Measurements from ENCODE around the gene SPECC1L.

Gene SPECC1L

DNA sequence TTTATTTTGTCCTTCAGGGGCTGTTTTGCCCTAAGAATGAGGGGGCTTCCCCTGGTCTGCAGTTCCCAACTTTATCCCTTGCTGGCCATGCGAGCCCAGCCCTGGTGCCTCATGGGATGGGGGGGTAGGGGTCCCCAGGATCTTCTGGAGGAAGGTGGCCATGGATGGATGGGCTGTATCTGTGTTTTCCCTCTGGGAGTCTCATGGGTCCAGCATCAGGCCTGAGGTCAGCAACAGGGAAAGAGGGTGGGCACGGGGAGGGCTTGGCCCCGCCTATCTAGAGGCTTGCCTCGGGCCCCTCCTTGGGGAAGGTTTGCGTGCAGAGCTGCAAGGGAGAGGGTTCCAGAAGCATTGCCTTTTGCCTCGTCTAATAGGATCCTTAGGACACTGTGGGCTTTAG is 146.0 kb downstream of the SPECC1L start:
- DNase-seq = no peak

DNA sequence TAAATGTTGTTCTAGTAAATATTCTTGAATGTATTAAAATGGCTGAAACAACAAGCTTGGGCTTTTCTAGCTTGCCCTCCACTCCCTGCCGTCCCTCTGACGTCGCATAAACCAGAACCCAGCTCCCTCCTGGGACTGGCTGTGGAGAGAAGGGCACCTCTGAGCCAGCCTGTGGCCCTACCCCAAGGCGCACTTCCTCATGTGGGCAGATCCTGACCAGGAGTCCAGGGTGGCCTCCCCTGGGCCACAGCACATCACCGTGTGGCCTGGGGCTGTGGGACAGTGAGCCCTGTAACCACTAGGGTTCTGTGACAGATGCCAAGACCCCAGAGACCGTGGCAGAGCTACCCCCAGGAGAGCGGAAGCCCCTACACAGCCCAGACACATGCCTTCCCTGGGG is 146.6 kb downstream of the SPECC1L start:
- no peak for DNase-seq

DNA sequence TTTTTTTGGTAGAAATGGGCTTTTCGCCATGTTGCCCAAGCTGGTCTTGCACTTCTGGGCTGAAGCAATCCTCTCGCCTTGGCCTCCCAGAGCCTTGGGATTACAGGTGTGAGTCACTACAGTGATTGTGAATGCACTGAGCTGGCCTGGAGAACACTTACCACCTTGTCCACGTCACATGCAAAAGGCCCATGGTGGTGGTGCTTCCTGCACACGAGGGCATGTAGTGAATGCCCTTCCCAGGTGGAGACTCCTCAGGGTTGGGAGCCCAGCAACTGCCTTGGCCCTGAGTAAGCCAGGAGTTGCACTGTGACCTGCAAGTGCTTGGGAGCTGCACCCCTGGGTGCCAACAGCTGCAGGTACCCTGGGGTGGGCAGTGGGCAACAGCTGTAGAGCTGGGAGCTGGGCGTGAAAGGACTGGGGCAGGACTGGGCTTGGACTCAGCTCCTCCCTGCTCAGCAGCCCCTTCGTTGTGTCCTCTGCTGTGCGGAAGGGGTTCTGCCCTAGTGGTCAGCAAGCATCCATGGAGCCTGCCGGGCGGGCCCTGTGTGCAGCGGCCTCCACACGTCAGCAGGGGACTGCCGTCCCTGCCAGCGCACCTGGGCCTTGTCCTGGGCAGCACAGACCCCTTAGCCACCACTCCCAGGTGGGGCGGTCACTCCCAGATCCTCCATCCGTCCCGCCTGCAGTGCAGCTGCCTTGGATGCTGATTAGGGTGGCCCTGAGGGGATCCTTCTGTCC is 147.4 kb downstream of the SPECC1L start:
- no peak for DNase-seq

DNA sequence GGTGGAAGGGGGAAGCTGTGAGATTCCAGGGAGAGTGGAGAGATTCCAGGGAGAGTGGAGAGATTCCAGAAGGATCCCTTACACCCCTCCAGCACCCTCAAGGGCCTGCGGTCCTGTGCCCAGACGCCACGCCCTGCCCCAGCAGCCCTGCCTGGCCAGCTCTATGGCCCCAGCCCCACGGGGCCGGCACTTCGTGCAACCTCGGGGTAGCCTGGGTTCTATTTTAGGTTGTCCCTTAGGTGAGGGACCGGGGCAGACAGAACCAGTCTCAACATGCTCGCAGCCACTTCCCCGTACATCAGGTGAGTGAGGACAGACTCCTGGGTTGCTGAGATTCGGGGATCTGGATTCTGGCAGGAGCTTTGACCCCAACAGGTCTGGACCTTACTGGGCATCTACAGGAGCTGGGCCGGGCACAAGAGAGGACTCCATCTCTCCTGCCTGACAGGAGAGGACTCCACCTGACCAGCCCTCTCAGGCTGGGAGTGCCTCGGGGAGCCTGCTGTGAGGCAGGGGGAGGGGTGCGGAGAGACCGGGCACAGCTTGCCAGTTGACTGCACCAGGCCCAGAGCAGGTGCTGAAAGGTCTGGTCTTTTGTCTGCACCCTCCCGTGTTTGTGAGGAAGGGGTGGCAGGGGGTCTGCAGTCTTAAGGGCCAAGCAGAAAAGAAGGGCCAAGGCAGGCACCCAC is 148.3 kb downstream of the SPECC1L start:
- DNase-seq = no peak

DNA sequence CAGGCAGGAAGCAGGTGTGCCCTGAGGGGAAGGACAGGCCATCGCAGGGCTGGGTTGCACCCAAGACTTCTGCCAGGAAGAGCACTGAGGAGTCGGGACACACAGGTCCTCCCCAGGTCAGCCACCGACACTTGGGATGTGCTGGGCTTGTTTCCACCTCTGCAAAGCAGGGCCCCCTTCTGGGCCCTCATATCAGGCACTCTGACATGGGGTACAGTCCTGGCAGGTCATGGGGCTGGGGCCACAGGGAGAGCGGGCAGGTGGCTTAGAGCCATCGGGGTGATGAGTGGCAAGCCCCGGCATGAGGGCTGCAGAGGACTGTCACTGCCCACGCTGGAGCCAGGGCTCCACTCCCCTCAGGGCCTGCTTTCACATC is 148.8 kb downstream of the SPECC1L start:
- no peak for DNase-seq

DNA sequence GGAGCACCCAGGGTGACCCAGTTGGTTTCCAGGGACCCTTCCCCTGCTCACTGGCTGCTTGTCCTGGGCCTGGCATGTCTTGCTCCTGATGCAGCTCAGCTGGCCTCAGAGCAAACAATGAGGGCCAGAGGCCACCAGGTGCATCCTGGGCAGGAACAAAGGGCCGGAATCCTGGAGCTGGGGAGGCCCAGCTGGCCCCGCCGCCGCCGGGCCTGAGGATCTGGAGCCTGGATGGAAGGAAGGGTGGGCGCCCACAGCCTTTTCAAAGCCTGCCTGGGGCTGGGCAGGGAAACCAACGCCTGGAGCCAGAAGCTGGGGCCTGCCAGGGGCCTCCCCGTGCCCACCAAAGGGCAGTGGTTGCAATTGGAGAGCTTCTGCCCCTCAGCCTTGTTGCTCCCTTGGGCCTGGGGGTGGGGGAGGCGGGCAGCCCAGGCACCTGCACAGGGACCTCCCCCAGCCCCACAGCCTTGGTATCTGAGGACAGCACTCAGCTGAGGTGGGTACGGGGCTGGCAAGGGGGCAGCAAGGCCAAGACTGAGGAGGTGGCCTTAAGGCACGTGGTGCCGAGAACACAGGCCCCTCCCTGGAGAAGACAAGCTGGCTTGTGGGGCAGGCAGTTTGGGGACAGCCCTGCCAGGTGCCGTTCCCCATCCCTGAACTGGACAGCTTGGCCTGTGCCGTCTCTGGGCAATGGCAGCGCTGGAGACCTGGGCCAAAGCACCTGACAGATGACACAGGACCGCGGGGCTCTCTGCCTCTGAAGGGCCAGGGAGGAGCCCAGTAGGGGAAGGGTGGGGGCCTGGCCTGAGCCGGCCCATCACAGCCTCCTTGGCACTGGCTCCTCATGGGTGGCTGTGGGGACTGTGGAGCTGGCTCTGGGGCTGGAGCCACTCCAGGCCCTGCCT is 149.7 kb downstream of the SPECC1L start:
- no peak for DNase-seq

DNA sequence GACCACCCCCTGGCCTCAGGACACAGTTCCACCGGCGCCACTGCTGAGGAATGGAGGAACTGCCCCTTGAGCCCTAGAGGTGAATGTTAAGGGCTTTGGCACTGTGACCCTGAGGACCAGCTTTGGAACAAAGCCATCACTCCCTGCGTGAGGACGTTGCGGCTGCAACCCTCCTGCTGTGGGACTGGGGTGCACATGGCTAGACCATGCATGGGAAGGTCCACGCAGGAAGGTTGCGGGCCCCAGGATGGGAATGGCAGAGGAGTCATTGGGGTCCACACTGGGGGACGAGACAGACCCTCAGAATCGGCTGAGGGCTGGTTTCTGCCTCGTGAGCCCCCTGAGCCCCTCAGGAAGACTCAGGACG is 150.3 kb downstream of the SPECC1L start:
- no peak for DNase-seq

DNA sequence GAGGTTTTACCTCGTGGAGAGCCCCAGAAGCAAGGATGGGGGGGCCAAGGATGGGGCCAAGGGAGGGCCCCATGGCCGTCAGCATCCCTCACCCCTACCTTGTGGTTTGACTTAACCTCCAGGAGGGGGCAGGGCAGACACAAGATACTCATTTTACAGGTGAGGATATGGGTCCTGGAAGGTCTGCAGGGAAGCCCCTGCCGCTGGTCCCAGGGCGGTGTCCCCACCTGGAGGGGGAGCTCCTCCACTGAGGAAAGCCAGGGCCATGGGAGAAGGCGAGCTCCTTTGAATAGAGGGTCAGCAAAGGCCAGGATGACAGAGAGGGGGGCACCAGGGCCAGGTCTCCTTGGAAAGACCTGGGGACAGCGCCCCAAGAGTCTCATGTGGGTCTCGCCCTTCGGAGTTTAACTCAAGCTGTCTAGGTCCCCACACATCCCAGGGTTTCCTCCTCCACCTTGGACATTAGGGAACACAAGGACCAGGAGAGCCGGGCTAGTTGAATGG is 150.8 kb downstream of the SPECC1L start:
- peak; percentile 56 for DNase-seq

DNA sequence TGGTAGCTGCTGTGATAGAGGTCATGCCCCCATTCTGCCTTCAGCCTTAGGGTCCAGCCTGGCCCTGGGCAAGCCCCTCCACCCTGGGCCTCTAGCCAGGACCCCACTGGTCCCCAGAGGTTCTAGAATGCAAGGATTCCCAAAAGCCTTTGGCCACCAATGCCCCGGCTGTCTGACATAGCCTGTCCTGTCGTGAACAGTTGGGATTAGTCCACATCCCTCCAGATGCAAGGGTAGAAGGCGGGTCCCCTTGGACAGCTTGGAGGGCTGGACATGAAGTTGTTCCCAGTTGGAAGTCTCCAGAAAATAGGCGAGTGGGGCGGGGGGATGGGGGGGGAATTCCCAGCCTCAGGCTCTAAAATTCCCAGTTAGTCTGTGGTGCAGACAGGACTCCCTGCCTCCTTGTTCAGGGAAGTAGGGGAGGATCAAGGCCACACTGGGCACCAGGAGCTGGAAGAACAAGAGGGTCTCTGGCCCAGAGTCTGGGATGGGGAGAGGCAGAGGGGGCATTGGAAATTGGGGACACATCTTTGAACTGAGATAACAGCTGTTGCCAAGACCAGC is 151.6 kb downstream of the SPECC1L start:
- no peak for DNase-seq

DNA sequence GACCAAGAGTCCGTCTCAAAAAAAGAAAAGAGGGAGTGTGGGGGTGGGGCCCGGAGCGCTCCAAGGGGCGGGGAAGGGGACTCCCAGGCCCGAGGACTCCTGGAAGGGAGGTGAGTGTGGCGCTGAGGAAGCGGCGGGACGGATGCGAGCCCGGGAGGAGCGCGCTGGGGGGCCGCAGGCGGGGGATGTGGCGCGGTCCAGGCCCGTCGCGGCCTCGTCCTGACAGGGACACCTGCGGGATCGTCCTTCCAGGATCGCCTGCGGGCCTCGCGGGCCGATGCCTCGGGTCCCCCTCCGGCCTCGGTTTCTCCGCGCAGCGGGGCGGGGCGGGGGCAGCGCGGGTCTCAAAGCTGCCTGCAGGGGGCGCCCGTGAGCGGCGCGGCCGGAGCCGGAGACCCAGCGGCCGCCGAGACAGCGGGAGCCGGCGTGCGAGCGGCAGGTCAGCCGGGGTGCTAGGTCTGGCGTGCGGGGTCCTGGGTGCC is 152.9 kb downstream of the SPECC1L start:
- DNase-seq = peak; percentile 75

DNA sequence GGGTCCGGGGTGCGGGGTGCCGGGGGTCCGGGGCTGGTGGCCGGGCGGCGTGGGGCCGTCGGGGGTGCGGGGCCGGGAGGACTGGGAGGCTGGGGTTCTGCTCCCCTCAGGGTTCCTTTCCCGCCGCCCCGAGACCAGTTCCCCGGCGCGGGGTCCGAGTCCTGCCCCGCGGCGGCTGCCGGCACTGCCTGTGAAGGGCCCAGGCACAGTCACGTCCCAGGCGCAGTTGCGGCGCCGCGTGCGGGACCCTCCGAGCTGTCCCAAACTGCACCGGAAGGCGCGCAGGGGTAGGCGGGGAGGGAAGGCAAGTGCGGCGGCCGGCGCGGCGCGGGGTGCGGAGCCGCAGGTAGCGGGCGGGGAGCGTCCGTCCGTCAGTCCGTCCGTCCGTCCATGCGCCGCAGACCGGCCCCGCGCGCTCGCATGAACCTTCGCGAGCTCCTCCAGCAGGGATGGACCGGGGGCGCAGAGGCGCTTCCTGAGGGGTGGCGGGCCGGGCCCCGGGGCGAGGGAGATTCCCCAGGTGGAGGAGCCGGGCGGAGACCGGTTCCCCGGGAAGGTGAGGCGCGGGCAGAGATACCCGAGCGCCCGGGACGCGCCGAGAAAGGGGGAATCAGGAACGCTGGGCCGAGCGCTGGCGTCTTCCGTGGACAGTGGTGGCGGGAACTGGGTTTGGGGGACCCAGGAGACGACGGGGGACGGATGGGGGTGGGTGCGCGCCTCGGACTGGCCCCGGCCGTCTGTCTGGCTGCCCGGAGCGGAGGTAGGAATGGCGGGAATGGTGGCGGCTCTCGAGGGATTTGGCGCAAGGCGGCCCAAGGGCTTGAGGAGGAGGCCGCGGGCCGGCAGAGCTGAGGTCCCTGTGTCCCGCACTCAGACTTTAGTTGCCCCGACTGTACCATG is 153.6 kb downstream of the SPECC1L start:
- peak; percentile 63 for DNase-seq

DNA sequence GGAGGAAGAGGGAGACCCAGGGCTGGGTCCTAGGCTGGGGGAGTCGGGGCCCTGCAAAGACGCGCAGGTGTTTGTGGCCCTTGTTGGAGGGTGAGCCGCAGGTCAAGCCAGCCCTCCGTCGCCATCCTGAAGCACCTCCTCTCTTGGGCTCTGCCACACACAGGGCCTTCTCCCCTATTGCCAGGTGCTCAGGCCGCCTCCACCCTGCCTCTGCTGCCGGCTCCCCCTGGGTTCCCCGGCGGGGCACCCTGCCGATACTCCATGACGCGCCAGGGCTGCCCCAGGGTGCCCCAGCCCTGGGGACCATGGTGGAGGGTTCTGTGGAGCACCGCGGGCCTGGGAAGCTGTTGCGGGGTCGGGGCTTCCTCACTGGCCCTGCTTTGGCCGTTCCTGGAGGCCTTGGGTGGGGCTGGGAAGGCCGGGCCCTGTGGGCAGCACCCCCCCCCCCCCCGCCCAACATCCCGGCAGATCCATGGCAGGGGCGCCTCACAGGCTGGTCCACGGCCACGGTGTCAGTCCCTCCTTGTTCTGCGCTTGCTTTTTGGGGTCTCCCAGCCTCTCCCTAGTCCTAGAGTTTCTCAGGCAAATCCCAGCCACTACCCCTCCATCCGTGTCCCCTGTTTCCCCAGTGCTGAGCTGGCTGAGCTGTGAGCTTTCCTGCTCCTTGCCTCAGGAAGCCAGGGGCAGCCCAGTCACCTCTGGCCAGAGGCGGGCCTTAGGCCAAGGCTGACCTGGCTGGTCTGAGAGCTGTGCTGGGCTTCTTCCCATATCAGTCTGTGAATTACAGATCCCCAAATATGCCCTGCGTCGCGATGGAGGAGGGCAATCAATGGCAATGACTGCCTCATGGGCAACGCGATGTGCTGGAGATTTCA is 154.5 kb downstream of the SPECC1L start:
- DNase-seq = no peak

DNA sequence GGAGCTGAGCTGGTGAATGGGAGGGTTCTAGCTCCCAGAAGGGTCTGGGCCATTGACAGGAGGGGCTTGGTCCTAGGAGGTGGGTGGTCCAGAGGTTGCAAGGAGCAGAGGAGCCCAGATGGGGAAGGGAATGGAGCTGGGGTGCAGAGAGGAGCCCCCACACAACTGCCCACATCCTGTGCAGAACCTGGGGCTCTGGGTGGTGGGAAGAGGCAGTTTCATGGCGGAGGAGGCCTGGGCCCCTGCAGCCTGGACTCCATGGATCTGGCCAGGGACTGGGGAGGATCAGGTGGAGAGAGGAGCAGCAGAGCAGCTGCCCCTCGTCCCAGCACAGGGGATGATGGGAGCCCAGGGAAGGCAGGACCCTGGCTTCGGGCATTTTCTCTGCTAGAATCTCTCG is 155.8 kb downstream of the SPECC1L start:
- DNase-seq = no peak

DNA sequence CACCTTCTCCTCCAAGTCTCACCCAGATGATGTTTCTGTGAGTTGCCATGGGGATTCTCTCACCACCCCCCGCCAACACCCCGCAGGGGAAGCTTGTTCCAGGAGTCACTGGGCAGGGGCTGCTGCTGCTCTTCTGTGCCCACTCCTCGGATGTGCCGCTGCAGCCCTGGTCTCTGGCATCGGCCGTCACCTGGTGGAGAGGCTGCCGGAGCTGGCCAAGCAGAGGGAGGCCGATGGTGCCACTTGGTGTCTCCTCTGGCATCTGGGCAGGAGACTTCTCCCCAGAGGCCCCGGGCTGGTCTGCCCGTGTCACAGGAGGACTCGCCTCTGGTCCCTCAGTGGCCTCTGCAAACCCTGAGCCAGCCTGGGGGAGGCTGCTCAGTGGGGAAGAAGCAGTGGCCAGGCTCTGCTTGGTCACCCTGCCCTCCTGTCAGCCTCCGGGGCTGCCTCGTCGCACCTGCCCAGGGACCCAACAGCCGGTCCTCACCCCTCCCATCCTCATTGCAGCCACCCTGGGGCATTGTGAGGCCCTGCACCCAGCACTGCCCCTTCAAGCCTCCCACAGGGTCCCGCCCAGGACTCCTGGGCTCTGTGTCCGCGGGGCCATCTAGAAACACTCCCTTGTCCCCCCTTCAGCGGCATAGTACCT is 156.3 kb downstream of the SPECC1L start:
- DNase-seq = no peak

DNA sequence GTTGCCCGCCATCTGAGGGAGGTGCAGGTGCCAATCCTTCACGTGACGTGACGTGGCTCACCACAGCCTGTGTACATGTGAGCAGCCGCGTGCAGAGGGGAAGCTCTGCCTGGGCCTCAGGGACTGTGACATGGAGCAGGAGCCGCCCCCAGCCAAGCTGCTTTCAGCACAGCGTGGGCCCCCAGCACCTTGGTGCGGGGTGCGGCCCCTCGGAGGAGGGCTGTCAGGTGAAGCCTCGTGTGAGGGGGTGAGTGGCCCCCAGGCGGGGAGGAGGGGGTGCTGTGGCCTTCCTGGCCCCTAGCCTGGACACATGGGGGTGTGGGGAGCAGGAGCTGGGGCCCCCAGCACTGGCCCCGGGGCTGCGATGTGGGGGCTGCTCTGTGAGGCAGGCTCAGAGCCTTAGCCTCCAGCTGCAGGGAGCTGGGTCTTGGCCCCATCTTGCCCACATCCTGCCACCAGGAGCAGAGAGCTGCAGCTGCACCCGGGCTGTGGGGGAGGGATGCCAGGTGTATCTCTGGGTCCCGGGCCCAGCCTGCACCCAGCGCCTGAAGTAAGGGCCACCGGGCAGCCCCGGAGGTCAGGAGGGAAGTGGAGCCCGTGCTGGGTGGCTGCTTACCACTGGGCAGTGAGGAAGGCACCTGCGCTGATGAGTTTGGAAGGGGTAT is 157.0 kb downstream of the SPECC1L start, which contains the start of gene ADORA2A:
Gene ADORA2A (plus strand): TSS at position 100 of the 665 bp plus-strand sequence. CDS start 5,806 bp downstream, outside the sequence.
- peak; percentile 90 for DNase-seq

DNA sequence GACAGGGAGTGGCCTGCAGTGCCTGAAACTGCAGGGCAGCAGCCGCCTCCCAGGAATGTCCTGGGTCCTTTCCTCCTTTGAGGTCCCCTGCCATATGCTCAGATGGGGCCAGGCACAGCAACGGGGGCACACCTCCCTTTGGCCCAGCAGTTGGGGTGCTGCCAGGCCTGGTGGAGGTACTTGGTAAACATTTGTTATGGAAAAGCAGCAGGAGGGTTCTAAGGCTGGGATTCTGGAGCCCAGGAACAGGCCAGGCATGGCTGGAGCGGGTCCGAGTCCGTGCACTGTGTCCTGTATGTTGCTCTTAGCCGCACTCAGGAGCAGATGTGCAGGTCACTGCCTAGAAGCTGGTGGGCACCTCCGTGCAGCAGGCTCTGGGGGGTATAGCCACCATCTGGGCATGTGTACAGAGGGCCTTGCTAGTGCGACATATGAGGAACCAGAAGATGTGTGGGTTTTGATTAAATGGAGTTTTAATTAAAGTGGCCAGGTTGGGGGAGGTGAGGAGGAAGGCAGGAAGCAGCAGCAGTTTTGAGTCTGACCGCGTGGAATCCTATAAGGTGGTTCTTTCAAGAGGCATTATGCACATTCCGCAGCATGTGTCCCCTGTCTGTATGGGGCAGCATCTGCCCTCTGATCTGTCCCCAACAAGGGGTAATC is 158.2 kb downstream of the SPECC1L start:
- no peak for DNase-seq

DNA sequence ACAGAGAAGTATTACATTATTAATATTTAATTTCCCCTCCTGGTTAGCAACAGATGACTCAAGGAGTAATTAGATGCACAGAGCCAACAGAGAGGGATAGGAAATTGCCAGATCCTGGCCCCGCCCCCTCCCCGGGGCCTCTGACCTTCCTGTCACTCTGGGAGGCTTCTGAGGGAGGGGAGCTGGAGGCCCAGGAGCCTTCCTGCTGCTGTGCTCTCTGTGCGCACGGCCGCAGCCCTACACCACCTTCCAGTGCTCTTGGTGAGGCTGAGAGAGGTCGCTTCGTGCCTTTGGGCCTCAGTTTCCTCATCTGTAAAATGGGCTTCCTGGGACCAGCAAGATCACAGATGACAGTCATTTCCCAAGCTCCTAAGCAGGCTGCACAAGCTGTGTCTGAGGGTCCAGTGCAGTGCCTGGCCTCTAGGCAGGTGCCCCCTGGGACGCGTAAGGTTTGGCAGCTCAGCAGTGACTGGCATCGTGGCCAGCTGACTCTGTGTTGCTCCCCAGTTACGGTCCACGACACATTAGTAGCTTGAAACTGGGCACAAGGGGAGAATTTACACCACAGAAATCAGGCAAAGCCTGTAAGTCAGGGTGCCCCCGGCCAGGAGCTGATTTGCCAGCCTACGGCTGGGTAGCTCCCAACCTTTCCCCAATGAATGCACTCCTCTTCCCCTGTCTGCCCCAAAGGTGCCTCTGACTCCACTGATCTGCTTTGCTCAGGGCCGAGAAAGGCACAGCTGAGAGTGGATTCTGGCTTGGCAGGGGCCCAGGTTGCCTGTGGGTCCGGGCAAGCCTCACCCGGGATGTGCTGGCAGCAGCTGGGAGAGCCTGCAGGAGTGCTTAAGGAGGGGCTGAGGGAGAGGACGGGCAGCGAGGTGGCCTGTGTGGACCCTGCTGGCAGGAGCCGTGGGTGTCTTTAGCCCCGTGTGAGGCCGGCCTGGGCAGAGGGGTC is 159.1 kb downstream of the SPECC1L start:
- peak; percentile 84 for DNase-seq
